Adipocyte (in vitro differentiated cells): ENCODE data around the gene SLC16A14.

ENCODE experiments used
- DNase-seq: peaks from one replicate; pipeline ENCODE4 v3.0.0-alpha.2; 2015; ENCODE audit warnings: low read depth
- H3K27me3 ChIP-seq: replicated peaks from 2 replicates; pipeline ENCODE4 v1.7.0; 2013; ENCODE audit warnings: mild to moderate bottlenecking, low read length, moderate library complexity; ENCODE audit not compliant: control insufficient read depth, insufficient read depth
- H3K36me3 ChIP-seq: 2 replicates; pipeline ENCODE4 v1.7.0; 2013; ENCODE audit warnings: low read length, mild to moderate bottlenecking, moderate library complexity; ENCODE audit not compliant: control insufficient read depth, insufficient read depth, severe bottlenecking
- H3K4me1 ChIP-seq: 2 replicates; pipeline ENCODE4 v1.7.0; 2013; ENCODE audit warnings: mild to moderate bottlenecking, low read length, moderate library complexity; ENCODE audit not compliant: control insufficient read depth, insufficient read depth
- H3K4me3 ChIP-seq: 2 replicates; pipeline ENCODE4 v1.7.0; 2013; ENCODE audit warnings: mild to moderate bottlenecking, low read length, moderate library complexity
- H3K9ac ChIP-seq: 2 replicates; pipeline ENCODE4 v1.7.0; 2013; ENCODE audit warnings: mild to moderate bottlenecking, low read length, moderate library complexity
- H3K9me3 ChIP-seq: 2 replicates; pipeline ENCODE4 v1.7.0; 2013; ENCODE audit warnings: mild to moderate bottlenecking, low read length, moderate library complexity; ENCODE audit not compliant: control insufficient read depth

SLC16A14 gene

GRCh38 chr2:230069402-230069801 lies 678 bp upstream of the SLC16A14 start:
- Histone ChIP-seq H3K9ac (no peak overlapping the region), H3K36me3 (no peaks in the 10 kb centered on the region), H3K4me3 (no peak overlapping the region), H3K4me1 (peaks cover 15% of the 10 kb centered on the region), H3K27me3 (peaks cover 2% of the 10 kb centered on the region), H3K9me3 (no peaks in the 10 kb centered on the region)
- DNase-seq, result no peak

- peaks cover 2% of the 10 kb centered on the region for H3K27me3 ChIP-seq
- peak overlapping the region; percentile 51 for H3K9ac ChIP-seq
- no peaks in the 10 kb centered on the region for H3K9me3 ChIP-seq
- peaks cover 15% of the 10 kb centered on the region for H3K4me1 ChIP-seq
- no peaks in the 10 kb centered on the region for H3K36me3 ChIP-seq
- DNase-seq, result peak; percentile 76
- peak overlapping the region; percentile 78 for H3K4me3 ChIP-seq
Measured at GRCh38 chr2:230068016-230068650, 591 bp downstream of the SLC16A14 start.

GRCh38 chr2:230060672-230061293 lies 7.9 kb downstream of the SLC16A14 start:
- no peaks in the 10 kb centered on the region for H3K27me3 ChIP-seq
- H3K4me3 ChIP-seq, result no peak overlapping the region
- no peak overlapping the region for H3K9ac ChIP-seq
- H3K9me3 ChIP-seq, result no peaks in the 10 kb centered on the region
- H3K4me1 ChIP-seq, result no peaks in the 10 kb centered on the region
- DNase-seq, result no peak
- no peaks in the 10 kb centered on the region for H3K36me3 ChIP-seq

GRCh38 chr2:230053753-230054478 lies 14.8 kb downstream of the SLC16A14 start:
- no peak overlapping the region for H3K4me3 ChIP-seq
- H3K9me3 ChIP-seq, result no peaks in the 10 kb centered on the region
- H3K36me3 ChIP-seq, result no peaks in the 10 kb centered on the region
- no peaks in the 10 kb centered on the region for H3K27me3 ChIP-seq
- peak; percentile 43 for DNase-seq
- no peak overlapping the region for H3K9ac ChIP-seq
- peaks cover 11% of the 10 kb centered on the region for H3K4me1 ChIP-seq

- H3K9ac ChIP-seq, result no peak overlapping the region
- DNase-seq, result peak; percentile 24
- H3K36me3 ChIP-seq, result no peaks in the 10 kb centered on the region
- H3K4me1 ChIP-seq, result peaks cover 11% of the 10 kb centered on the region
- no peaks in the 10 kb centered on the region for H3K27me3 ChIP-seq
- H3K9me3 ChIP-seq, result no peaks in the 10 kb centered on the region
- H3K4me3 ChIP-seq, result no peak overlapping the region
Measured at GRCh38 chr2:230052299-230052698, 16.4 kb downstream of the SLC16A14 start.

GRCh38 chr2:230050136-230050535 lies 18.6 kb downstream of the SLC16A14 start:
- no peaks in the 10 kb centered on the region for H3K9me3 ChIP-seq
- no peak overlapping the region for H3K4me3 ChIP-seq
- H3K9ac ChIP-seq, result no peak overlapping the region
- no peaks in the 10 kb centered on the region for H3K36me3 ChIP-seq
- DNase-seq, result no peak
- peaks cover 11% of the 10 kb centered on the region for H3K4me1 ChIP-seq
- no peaks in the 10 kb centered on the region for H3K27me3 ChIP-seq

- H3K36me3 ChIP-seq, result no peaks in the 10 kb centered on the region
Measured at GRCh38 chr2:230048010-230048671, 20.6 kb downstream of the SLC16A14 start.

GRCh38 chr2:230046491-230046890 lies 22.2 kb downstream of the SLC16A14 start:
- Histone ChIP-seq H3K36me3 (no peaks in the 10 kb centered on the region), H3K4me1 (no peaks in the 10 kb centered on the region), H3K9ac (no peak overlapping the region), H3K27me3 (no peaks in the 10 kb centered on the region), H3K4me3 (no peak overlapping the region), H3K9me3 (no peaks in the 10 kb centered on the region)
- DNase-seq, result no peak

More at GRCh38 chr2:230048010-230048671, 20.6 kb downstream of the SLC16A14 start:
- Histone ChIP-seq H3K4me3 (no peak overlapping the region), H3K9me3 (no peaks in the 10 kb centered on the region), H3K27me3 (no peaks in the 10 kb centered on the region), H3K4me1 (peaks cover 8% of the 10 kb centered on the region), H3K9ac (no peak overlapping the region)
- DNase-seq, result no peak

GRCh38 chr2:230043461-230043860 lies 25.3 kb downstream of the SLC16A14 start:
- no peak for DNase-seq
- no peak overlapping the region for H3K9ac ChIP-seq
- no peak overlapping the region for H3K4me3 ChIP-seq
- H3K36me3 ChIP-seq, result no peaks in the 10 kb centered on the region
- no peaks in the 10 kb centered on the region for H3K27me3 ChIP-seq
- no peaks in the 10 kb centered on the region for H3K4me1 ChIP-seq
- no peaks in the 10 kb centered on the region for H3K9me3 ChIP-seq

- no peak overlapping the region for H3K4me3 ChIP-seq
- no peaks in the 10 kb centered on the region for H3K4me1 ChIP-seq
- no peaks in the 10 kb centered on the region for H3K27me3 ChIP-seq
- H3K9ac ChIP-seq, result no peak overlapping the region
- DNase-seq, result no peak
- H3K9me3 ChIP-seq, result no peaks in the 10 kb centered on the region
- no peaks in the 10 kb centered on the region for H3K36me3 ChIP-seq
Measured at GRCh38 chr2:230043025-230043424, 25.7 kb downstream of the SLC16A14 start.

- no peak for DNase-seq
- H3K4me3 ChIP-seq, result no peak overlapping the region
- no peak overlapping the region for H3K9ac ChIP-seq
- H3K4me1 ChIP-seq, result no peaks in the 10 kb centered on the region
- no peaks in the 10 kb centered on the region for H3K36me3 ChIP-seq
- no peaks in the 10 kb centered on the region for H3K27me3 ChIP-seq
- H3K9me3 ChIP-seq, result no peaks in the 10 kb centered on the region
Measured at GRCh38 chr2:230042195-230042594, 26.5 kb downstream of the SLC16A14 start.
